Stimulated activated CD4-positive, alpha-beta T cell treated with anti-CD3 and anti-CD28 coated beads, Interleukin-1b, Interleukin-23, amount 100 ng/mL, for 48 hours (primary cell): Measurements from ENCODE around the gene GALNT5.
"Not testable (repeated sequence)": the region's sequence is repeated elsewhere in the genome, so short reads cannot be mapped to it uniquely, and the experiment has no call there.

Source experiments
- DNase-seq: peaks from one replicate; pipeline ENCODE4 v3.0.0-alpha.2; 2020

Gene GALNT5

GRCh38 chr2:157329524-157329923 lies 72.0 kb downstream of the GALNT5 start:
- DNase-seq = no peak

GRCh38 chr2:157333304-157334047 lies 76.0 kb downstream of the GALNT5 start:
- DNase-seq = no peak

GRCh38 chr2:157334335-157334734 lies 76.8 kb downstream of the GALNT5 start:
- no peak for DNase-seq

- no peak for DNase-seq
Observed at GRCh38 chr2:157334797-157335196, 77.3 kb downstream of the GALNT5 start.

- no peak for DNase-seq
Observed at GRCh38 chr2:157336137-157337010, 78.9 kb downstream of the GALNT5 start.

GRCh38 chr2:157337978-157338377 lies 80.5 kb downstream of the GALNT5 start:
- no peak for DNase-seq

- no peak for DNase-seq
Observed at GRCh38 chr2:157339965-157340655, 82.6 kb downstream of the GALNT5 start.

- not testable (repeated sequence) for DNase-seq
Observed at GRCh38 chr2:157341381-157341780, 83.9 kb downstream of the GALNT5 start.

- no peak for DNase-seq
Observed at GRCh38 chr2:157345647-157346389, 88.3 kb downstream of the GALNT5 start.

- DNase-seq = no peak
Observed at GRCh38 chr2:157348291-157348921, 90.9 kb downstream of the GALNT5 start.

GRCh38 chr2:157349949-157350515 lies 92.5 kb downstream of the GALNT5 start:
- DNase-seq = no peak

GRCh38 chr2:157355618-157356017 lies 98.1 kb downstream of the GALNT5 start:
- DNase-seq = no peak

- no peak for DNase-seq
Observed at GRCh38 chr2:157359628-157360027, 102.1 kb downstream of the GALNT5 start.

- no peak for DNase-seq
Observed at GRCh38 chr2:157361526-157361925, 104.0 kb downstream of the GALNT5 start.

- DNase-seq = no peak
Observed at GRCh38 chr2:157362627-157363026, 105.1 kb downstream of the GALNT5 start.

- DNase-seq = no peak
Observed at GRCh38 chr2:157363612-157364101, 106.2 kb downstream of the GALNT5 start.
